HL-60 (cell line): ENCODE results near the gene HCFC1R1.

Experiments
- DNase-seq, 2 experiments: peaks; one replicate each; pipeline ENCODE4 v3.0.0-alpha.2; 2010 to 2020; ENCODE audit warnings: low read depth in 1 of 2, low spot score in 1 of 2
- H3K27ac ChIP-seq: fragments of 250-450 bp; sonication (Bioruptor Pico); replicated peaks from 2 replicates; pipeline ENCODE4 v1.5.1; 2020; ENCODE audit warnings: mild to moderate bottlenecking, moderate library complexity
- H3K27me3 ChIP-seq: fragments of 250-450 bp; sonication (Bioruptor Pico); 2 replicates; pipeline ENCODE4 v1.5.1; 2021; ENCODE audit warnings: mild to moderate bottlenecking, moderate library complexity; ENCODE audit not compliant: insufficient read depth, poor library complexity, severe bottlenecking
- H3K4me3 ChIP-seq: replicated peaks from 2 replicates; pipeline ENCODE4 v1.5.1; 2011; ENCODE audit warnings: mild to moderate bottlenecking, control low read depth, low read length; ENCODE audit not compliant: insufficient read depth
- CTCF ChIP-seq: IDR thresholded peaks from one replicate; pipeline ENCODE4 v1.5.1; 2011; ENCODE audit warnings: low read length, control low read depth, inconsistent platforms; ENCODE audit not compliant: insufficient read depth
- GABPA ChIP-seq: IDR thresholded peaks from 2 replicates; pipeline ENCODE4 v1.6.1; 2012; ENCODE audit warnings: low read depth
- POLR2AphosphoS5 ChIP-seq: IDR thresholded peaks from 2 replicates; pipeline ENCODE4 v1.6.1; 2012; ENCODE audit warnings: low read depth
- REST ChIP-seq: IDR thresholded peaks from 2 replicates; pipeline ENCODE4 v1.6.1; 2012; ENCODE audit warnings: low read depth; ENCODE audit not compliant: insufficient replicate concordance
- SPI1 ChIP-seq: IDR thresholded peaks from 2 replicates; pipeline ENCODE4 v1.6.1; 2012; ENCODE audit warnings: low read depth, mild to moderate bottlenecking, borderline replicate concordance

Gene HCFC1R1

GRCh38 chr16:3022684-3023414 is 893 bp downstream of the HCFC1R1 start:
- TF ChIP-seq SPI1: no peak; the same call in 1 of the 2 replicates
- TF ChIP-seq GABPA: no peak
- no peak for TF ChIP-seq CTCF
- TF ChIP-seq POLR2AphosphoS5: no peak; the same call in 1 of the 2 replicates
- no peak for TF ChIP-seq REST
- Histone ChIP-seq H3K27me3 (no peaks in the 10 kb centered on the region), H3K27ac (peak overlapping the region; percentile 98), H3K4me3 (peak overlapping the region; percentile 80)
- peak in 1 of 2 experiments; percentile 50 for DNase-seq

- H3K27ac ChIP-seq: peak overlapping the region; percentile 28; the same call in 1 of the 2 replicates
- peak overlapping the region; percentile 70 for H3K4me3 ChIP-seq
These were observed 1.5 kb downstream of the HCFC1R1 start for GRCh38 chr16:3022208-3022683.

More at GRCh38 chr16:3022208-3022683, 1.5 kb downstream of the HCFC1R1 start:
- DNase-seq: peak in 1 of 2 experiments; percentile 74
- TF ChIP-seq GABPA (no peak), POLR2AphosphoS5 (no peak), SPI1 (no peak), CTCF (no peak), REST (no peak)
- no peaks in the 10 kb centered on the region for H3K27me3 ChIP-seq
